HCT116 (cell line): ENCODE data around the gene PRKG2. TPM values are rescaled to one million over a fixed set of nuclear protein-coding genes. Genes with fewer than 3 reads are reported as not detected.

Experiments used
- ATAC-seq: fragments of 200-7000 bp; cut with Tn5 transposase; 2 replicates; pipeline ENCODE4 v1.9.1; 2020; ENCODE audit warnings: mild to moderate bottlenecking, moderate library complexity
- BruUV-seq: library from RNA; stranded (reverse); fragments of 400-500 nt; replicated peaks from 2 replicates; lab custom pipeline; 2021; lab: Mats Ljungman, UMichigan
- CTCF ChIA-PET: fragments of 300-600 bp; sonication (Branson Sonifier 250); formaldehyde crosslinking; loops from one replicate; lab custom pipeline; 2021; ENCODE audit warnings: antibody characterized with exemption; lab: Charles Lee
- POLR2A ChIA-PET: fragments of 300-600, 350-600 bp; sonication (Branson Sonifier 250); formaldehyde crosslinking; loops from one replicate; lab custom pipeline; 2021; ENCODE audit warnings: antibody characterized with exemption; lab: Charles Lee
- RAD21 ChIA-PET, 2 experiments: fragments of 300-600 bp; sonication (Branson Sonifier 250); formaldehyde crosslinking; loops; one replicate each; lab custom pipeline; 2023; ENCODE audit warnings: low total read pairs in 2 of 2; ENCODE audit not compliant: uncharacterized antibody in 2 of 2, unreplicated experiment in 2 of 2, low non-redundant PET in 1 of 2; lab: Charles Lee
- DNase-seq: peaks from one replicate; pipeline ENCODE4 v3.0.0-alpha.2; 2010; ENCODE audit warnings: low read depth, low spot score
- H2AFZ ChIP-seq: fragments of 200-600 bp; shearing (Covaris generic), sonication (generic); 2 replicates; pipeline ENCODE4 v1.6.1; 2017; ENCODE audit warnings: low read depth, mixed run types, mixed read lengths, antibody characterized with exemption, low read length; ENCODE audit not compliant: poor library complexity, severe bottlenecking
- H3K27ac ChIP-seq: 2 replicates; pipeline ENCODE4 v1.5.1; 2012; ENCODE audit warnings: low read depth, low read length
- H3K27me3 ChIP-seq: fragments of 200-600 bp; sonication (generic); 2 replicates; pipeline ENCODE4 v1.6.1; 2016; ENCODE audit warnings: mixed run types, low read length, mixed read lengths; ENCODE audit not compliant: insufficient read depth
- H3K36me3 ChIP-seq, 2 experiments: fragments of 200-500 bp in 1 of 2; fragments of 200-600 bp in 1 of 2; sonication (Bioruptor generic) in 1 of 2; sonication (generic) in 1 of 2; 2 replicates each; pipeline versions ENCODE4 v1.5.1 to v1.6.1; 2014 to 2016; ENCODE audit warnings: low read length in 2 of 2, inconsistent platforms in 1 of 2, mixed read lengths in 1 of 2, mixed run types in 1 of 2; ENCODE audit not compliant: insufficient read depth in 2 of 2, control insufficient read depth in 1 of 2
- H3K4me1 ChIP-seq, 2 experiments: fragments of 200-600 bp in 1 of 2; sonication (generic) in 1 of 2; 2 replicates each; pipeline versions ENCODE4 v1.5.1 to v1.6.1; 2012 to 2017; ENCODE audit warnings: low read length in 2 of 2, inconsistent platforms in 1 of 2, mild to moderate bottlenecking in 1 of 2, mixed read lengths in 1 of 2, mixed run types in 1 of 2, moderate library complexity in 1 of 2; ENCODE audit not compliant: insufficient read depth in 2 of 2, control insufficient read depth in 1 of 2
- H3K4me2 ChIP-seq: fragments of 200-600 bp; sonication (generic); 2 replicates; pipeline ENCODE4 v1.6.1; 2017; ENCODE audit warnings: mixed run types, low read length, mixed read lengths
- H3K4me3 ChIP-seq, 2 experiments: fragments of 200-600 bp in 1 of 2; sonication (generic) in 1 of 2; replicated peaks in 1 of 2; 2 replicates each; pipeline ENCODE4 v1.5.1; 2011 to 2016; ENCODE audit warnings: low read length in 2 of 2, control low read depth in 1 of 2, low read depth in 1 of 2, mild to moderate bottlenecking in 1 of 2, mixed read lengths in 1 of 2, mixed run types in 1 of 2
- H3K79me2 ChIP-seq: fragments of 200-600 bp; sonication (generic); 2 replicates; pipeline ENCODE4 v1.6.1; 2017; ENCODE audit warnings: mild to moderate bottlenecking, mixed run types, low read length, moderate library complexity, mixed read lengths; ENCODE audit not compliant: insufficient read depth
- H3K9ac ChIP-seq: fragments of 200-600 bp; sonication (generic); 2 replicates; pipeline ENCODE4 v1.6.1; 2016; ENCODE audit warnings: low read length, mixed read lengths
- H3K9me2 ChIP-seq: fragments of 200-600 bp; sonication (generic), shearing (Covaris generic); 2 replicates; pipeline ENCODE4 v1.6.1; 2017; ENCODE audit warnings: mixed run types, mild to moderate bottlenecking, moderate library complexity; ENCODE audit not compliant: insufficient read depth
- H3K9me3 ChIP-seq, 2 experiments: fragments of 200-500 bp in 1 of 2; fragments of 200-600 bp in 1 of 2; sonication (Bioruptor generic) in 1 of 2; sonication (generic) in 1 of 2; 2 replicates each; pipeline ENCODE4 v1.6.1; 2014 to 2017; ENCODE audit warnings: low read length in 2 of 2, mixed read lengths in 2 of 2, inconsistent platforms in 1 of 2, low read depth in 1 of 2, mild to moderate bottlenecking in 1 of 2, mixed run types in 1 of 2, moderate library complexity in 1 of 2; ENCODE audit not compliant: control insufficient read depth in 1 of 2, insufficient read depth in 1 of 2
- H4K20me1 ChIP-seq: fragments of 200-600 bp; sonication (generic), shearing (Covaris generic); 2 replicates; pipeline ENCODE4 v1.6.1; 2017; ENCODE audit warnings: mixed run types, mild to moderate bottlenecking, moderate library complexity; ENCODE audit not compliant: insufficient read depth
- POLR2AphosphoS5 ChIP-seq: IDR thresholded peaks from 2 replicates; pipeline ENCODE4 v1.6.1; 2011; ENCODE audit warnings: mild to moderate bottlenecking, low read depth, low read length, moderate library complexity
- RAD21 ChIP-seq: IDR thresholded peaks from 2 replicates; pipeline ENCODE4 v1.6.1; 2012; ENCODE audit warnings: low read depth, mild to moderate bottlenecking
- SIN3A ChIP-seq: IDR thresholded peaks from 2 replicates; pipeline ENCODE4 v1.6.1; 2012; ENCODE audit warnings: low read depth
- ZNF274 ChIP-seq: fragments of 200-500 bp; sonication (Bioruptor generic); IDR thresholded peaks from 2 replicates; pipeline ENCODE4 v1.6.1; 2014; ENCODE audit warnings: mild to moderate bottlenecking, low read depth, low read length, inconsistent platforms
- intact Hi-C: fragments of 100-400 bp; cut with micrococcal nuclease; formaldehyde crosslinking; loops from 2 replicates; pipeline ENCODE4 v1.10.0; 2022
- total RNA-seq: library from RNA; stranded (reverse); gene quantifications from one replicate; pipeline ENCODE4 v1.2.1, GENCODE V29; 2021; ENCODE audit not compliant: unreplicated experiment

Gene PRKG2
- total RNA-seq, 1 experiment from 2014 or later, result 2.1 TPM

- H3K4me1 ChIP-seq, result no peaks in the 10 kb centered on the region
- H3K27me3 ChIP-seq, result peaks cover 48% of the 10 kb centered on the region
- H4K20me1 ChIP-seq, result no peaks in the 10 kb centered on the region; the same call in 1 of the 2 replicates
- no peaks in the 10 kb centered on the region for H3K9me3 ChIP-seq
- ChIA-PET RAD21 (no interaction called here), POLR2A (no interaction called here), CTCF (interaction anchor here (1.5 kb wide), 1 partner anchor 14 kb away, joined by 3 read pairs; no protein-coding TSS in a partner anchor)
- BruUV-seq, result no TSS peak
- H3K27ac ChIP-seq, result no peak overlapping the region
- H3K9ac ChIP-seq, result no peak overlapping the region
- H3K36me3 ChIP-seq, result no peaks in the 10 kb centered on the region
- intact Hi-C loops, result no loop called here
- H3K79me2 ChIP-seq, result no peaks in the 10 kb centered on the region
- H2AFZ ChIP-seq, result no peak overlapping the region
- no peak for ATAC-seq
- no peaks in the 10 kb centered on the region for H3K9me2 ChIP-seq
- H3K4me3 ChIP-seq, result no peak overlapping the region
- DNase-seq, result no peak
- no peak overlapping the region for H3K4me2 ChIP-seq
- no peak for TF ChIP-seq SIN3A
- TF ChIP-seq POLR2AphosphoS5, result no peak
- TF ChIP-seq ZNF274, result no peak
- TF ChIP-seq RAD21, result no peak
Observed at GRCh38 chr4:81038636-81039350, 176.2 kb downstream of the PRKG2 start.

Other genes with a start within 250 kb of the PRKG2 start
- not detected for gene BMP3, start 184.5 kb downstream of the PRKG2 start, total RNA-seq